Esophagus muscularis mucosa (tissue), 4 donors: ENCODE measurements around the gene ZNF33A.

ENCODE experiments used
- EP300 ChIP-seq: sonication (generic); formaldehyde crosslinking; IDR thresholded peaks from one replicate; pipeline ENCODE4 v1.6.1; 2017; ENCODE audit warnings: antibody characterized with exemption
- POLR2A ChIP-seq: fragments of 450-650 bp; IDR thresholded peaks from one replicate; pipeline ENCODE4 v1.6.1; 2017; ENCODE audit warnings: antibody characterized with exemption, moderate library complexity, mild to moderate bottlenecking, low read depth
- TF ChIP-seq, protein P1 (sequence below), 3 experiments: fragments of 200-600 bp in 2 of 3; fragments of 450-650 bp in 1 of 3; sonication (generic) in 2 of 3; IDR thresholded peaks; one replicate each; pipeline ENCODE4 v1.5.1; 2017 to 2019; ENCODE audit warnings: antibody characterized with exemption in 3 of 3, mild to moderate bottlenecking in 2 of 3, moderate library complexity in 1 of 3

DNA sequence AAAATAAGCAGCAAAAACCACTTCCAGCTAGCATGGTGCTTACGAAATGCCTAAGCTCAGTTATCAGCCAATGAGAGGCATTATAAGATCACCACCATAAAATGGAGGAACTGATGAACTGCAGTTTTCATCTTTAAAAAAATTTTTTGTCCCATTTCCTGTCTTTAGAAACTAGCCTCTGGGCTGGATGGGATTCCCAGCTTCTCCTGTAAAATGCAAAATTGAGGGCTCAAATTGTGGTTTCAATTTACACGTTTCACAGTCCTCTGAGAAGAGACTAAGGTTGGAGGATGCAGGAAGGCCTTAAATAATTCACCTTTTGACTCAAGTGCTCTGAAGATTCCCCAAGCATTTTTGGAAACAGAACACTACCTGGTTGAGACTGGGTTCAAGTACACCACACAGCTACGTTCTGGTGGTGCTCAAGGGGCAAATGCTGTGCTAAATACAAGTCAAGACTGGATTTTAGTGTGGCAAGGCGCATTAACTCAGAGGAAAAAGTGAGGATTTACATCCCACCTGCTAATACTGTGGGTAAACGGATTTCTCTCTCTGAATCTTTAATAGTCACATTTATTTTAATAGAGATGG is 35.0 kb upstream of the ZNF33A start:
- TF ChIP-seq, protein P1, sequence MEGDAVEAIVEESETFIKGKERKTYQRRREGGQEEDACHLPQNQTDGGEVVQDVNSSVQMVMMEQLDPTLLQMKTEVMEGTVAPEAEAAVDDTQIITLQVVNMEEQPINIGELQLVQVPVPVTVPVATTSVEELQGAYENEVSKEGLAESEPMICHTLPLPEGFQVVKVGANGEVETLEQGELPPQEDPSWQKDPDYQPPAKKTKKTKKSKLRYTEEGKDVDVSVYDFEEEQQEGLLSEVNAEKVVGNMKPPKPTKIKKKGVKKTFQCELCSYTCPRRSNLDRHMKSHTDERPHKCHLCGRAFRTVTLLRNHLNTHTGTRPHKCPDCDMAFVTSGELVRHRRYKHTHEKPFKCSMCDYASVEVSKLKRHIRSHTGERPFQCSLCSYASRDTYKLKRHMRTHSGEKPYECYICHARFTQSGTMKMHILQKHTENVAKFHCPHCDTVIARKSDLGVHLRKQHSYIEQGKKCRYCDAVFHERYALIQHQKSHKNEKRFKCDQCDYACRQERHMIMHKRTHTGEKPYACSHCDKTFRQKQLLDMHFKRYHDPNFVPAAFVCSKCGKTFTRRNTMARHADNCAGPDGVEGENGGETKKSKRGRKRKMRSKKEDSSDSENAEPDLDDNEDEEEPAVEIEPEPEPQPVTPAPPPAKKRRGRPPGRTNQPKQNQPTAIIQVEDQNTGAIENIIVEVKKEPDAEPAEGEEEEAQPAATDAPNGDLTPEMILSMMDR (IDR thresholded peaks at IDR 0.05) = no peak
- TF ChIP-seq POLR2A (no peak), EP300 (no peak)
